Measurements from ENCODE around the gene SLC16A13. TPM values are rescaled to one million over a fixed set of nuclear protein-coding genes. Genes with fewer than 3 reads are reported as not detected.
A peak's percentile ranks its signal among the peaks of the same experiment; 100 is the strongest.

SLC16A13 gene
- total RNA-seq, 4 donors from 2014 or later: 0.22 to 1.8 (median 1.1) TPM

DNA sequence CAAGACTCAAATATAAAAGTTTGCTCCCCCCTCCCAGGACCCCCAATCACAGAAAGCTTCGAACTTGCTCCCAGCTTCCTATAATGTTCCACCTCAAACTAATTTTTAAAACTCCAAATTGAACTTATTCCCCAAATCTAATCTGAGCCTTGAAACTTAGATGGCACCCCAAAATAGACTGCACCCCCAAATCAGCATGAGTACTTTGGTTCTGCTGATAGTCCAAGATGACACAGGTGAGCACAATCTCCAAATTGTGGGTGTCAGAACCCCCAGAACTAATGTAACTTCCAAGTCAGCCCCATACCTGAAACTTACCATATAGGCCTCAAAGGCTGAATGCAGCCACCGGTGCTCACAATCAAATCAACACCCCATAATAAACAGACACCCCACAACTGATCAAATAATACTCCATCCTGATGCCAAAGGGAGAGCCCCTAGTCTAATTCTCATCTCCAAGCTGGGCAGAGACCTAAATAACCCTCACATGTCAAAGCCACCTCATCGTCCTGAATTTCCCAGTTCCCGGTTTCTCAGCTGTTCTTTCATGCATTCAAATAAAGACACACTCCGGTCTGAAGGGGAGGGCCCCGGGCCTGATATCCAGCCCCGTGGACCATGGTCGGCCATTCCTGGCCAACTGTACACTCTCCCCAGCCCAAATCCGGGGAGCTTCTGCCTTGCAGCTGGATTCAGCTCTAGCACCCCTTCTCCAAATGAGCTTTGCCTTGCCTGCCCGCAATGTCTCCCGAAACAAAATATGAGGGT lies 14.7 kb upstream of the SLC16A13 start:
- Histone ChIP-seq H3K4me3 (peak overlapping the region in 1 of 4 donors; percentile 35), H3K27me3 (peaks cover 0 to 17% of the 10 kb centered on the region in 2 donors), H3K4me1 (peaks cover 0 to 73% (median 24%) of the 10 kb centered on the region in 4 donors), H3K36me3 (peaks cover 0 to 16% (median 0%) of the 10 kb centered on the region in 3 donors), H3K9me3 (no peaks in the 10 kb centered on the region), H3K27ac (peak overlapping the region in 3 of 4 donors; percentile 44 to 98 (median 86))
- no peak for TF ChIP-seq EP300 (IDR thresholded peaks at IDR 0.05)
- WGBS, 2 donors: 60 to 66% methylated on average over 11 of the region's 11 CpGs
- no peak for DNase-seq (ENCODE audit: low spot score in 2 of 2)

DNA sequence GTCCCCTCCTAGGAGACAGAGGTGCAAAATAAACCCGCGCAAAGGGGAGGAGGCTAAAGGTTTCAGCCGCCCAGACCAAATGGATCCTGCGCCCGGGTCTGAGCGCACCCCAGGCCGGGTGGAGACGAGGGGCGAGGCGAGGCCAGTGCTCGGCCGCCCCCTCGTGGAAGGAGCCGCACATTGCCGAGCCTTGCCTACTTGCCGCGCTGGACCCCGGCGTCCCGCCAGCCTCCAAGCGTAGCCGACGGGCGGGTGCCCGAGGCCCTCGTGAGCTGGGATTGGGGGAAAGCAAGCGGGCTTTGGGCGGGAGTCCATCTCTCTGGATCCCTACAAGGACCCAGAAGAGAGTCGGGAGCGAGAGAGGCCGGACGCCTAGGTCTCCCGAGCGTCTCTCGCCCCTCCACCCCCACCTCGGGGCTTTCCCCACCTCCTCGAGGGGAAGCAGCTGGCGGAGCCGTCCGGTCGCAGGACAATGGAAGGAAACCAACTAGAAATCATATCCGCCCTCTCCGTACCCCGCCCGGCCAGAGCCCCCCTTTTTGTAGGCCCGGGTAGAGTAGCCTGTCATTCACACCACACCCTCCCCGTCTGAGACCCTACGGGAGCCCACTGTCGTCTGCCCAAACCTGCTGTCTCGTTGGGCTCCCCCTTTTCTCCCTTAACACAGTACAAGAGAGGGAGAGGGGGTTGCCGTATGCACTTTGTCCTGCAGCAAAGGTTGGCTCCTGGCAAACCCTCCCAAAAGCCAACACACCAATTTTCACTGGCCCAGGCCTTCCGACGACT lies 13.6 kb upstream of the SLC16A13 start:
- peak; percentile 66 to 68 for DNase-seq (ENCODE audit: low spot score in 2 of 2)
- Histone ChIP-seq H3K36me3 (peaks cover 0 to 6% (median 0%) of the 10 kb centered on the region in 3 donors), H3K27ac (peak overlapping the region in 3 of 4 donors; percentile 54 to 86 (median 73)), H3K27me3 (peaks cover 0 to 24% of the 10 kb centered on the region in 2 donors), H3K4me3 (peak overlapping the region in 3 of 4 donors; percentile 5 to 35 (median 19)), H3K4me1 (peaks cover 0 to 62% (median 18%) of the 10 kb centered on the region in 4 donors), H3K9me3 (no peaks in the 10 kb centered on the region)
- 2 to 5% methylated on average over 33 to 53 of the region's 53 CpGs for WGBS, 2 donors
- TF ChIP-seq POLR2A (IDR thresholded peaks at IDR 0.05) (no peak), EP300 (IDR thresholded peaks at IDR 0.05) (peak in 1 of 2 donors; percentile 53)
- TF ChIP-seq, protein P1, sequence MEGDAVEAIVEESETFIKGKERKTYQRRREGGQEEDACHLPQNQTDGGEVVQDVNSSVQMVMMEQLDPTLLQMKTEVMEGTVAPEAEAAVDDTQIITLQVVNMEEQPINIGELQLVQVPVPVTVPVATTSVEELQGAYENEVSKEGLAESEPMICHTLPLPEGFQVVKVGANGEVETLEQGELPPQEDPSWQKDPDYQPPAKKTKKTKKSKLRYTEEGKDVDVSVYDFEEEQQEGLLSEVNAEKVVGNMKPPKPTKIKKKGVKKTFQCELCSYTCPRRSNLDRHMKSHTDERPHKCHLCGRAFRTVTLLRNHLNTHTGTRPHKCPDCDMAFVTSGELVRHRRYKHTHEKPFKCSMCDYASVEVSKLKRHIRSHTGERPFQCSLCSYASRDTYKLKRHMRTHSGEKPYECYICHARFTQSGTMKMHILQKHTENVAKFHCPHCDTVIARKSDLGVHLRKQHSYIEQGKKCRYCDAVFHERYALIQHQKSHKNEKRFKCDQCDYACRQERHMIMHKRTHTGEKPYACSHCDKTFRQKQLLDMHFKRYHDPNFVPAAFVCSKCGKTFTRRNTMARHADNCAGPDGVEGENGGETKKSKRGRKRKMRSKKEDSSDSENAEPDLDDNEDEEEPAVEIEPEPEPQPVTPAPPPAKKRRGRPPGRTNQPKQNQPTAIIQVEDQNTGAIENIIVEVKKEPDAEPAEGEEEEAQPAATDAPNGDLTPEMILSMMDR (IDR thresholded peaks at IDR 0.05): peak; percentile 94 to 97 (median 96)

DNA sequence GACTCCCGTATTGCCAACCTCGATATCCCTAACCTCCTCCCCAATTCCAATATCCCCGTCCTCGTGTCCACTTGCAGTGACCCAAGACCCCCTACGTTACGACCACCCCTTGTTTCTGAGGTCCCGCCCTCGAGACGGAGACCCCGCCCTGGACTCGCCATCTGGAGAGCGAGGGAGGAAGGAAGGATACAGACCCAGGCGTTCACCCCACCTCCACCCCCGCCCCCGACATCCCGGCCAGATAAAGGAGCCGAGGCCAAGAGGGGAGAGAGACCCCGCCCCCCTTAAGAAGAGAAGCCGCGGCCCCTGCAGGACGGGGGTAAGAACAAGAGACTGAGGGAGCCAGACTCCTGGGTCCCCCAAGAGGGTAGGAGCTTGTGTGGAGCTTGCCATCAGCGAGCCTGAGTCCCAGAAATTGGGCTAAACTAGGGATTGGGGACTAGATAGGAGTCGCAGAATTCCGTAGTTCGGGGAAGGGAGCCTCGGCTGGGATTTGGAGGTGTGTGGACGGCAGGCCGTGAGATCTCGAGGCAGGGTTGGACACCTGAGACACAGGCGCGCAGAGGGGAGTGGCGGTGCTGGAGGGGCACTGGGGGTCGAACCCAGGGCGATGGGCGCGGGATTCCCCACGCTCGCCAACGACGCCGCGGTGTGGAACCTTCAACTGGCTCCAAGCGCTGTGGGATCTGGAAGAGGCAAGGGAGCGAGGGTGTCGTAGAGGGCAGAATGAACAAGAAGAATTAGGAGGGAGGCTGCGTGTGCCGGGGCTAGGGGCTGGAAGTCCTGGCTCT lies 12.8 kb upstream of the SLC16A13 start, which contains the start of gene BCL6B:
BCL6B (plus strand) TSS at position 270 of the 791 bp plus-strand sequence. CDS start 622 bp downstream, outside the sequence.
- no peak for DNase-seq (ENCODE audit: low spot score in 2 of 2)
- TF ChIP-seq, protein P1 (IDR thresholded peaks at IDR 0.05): no peak
- no peak for TF ChIP-seq POLR2A (IDR thresholded peaks at IDR 0.05)
- TF ChIP-seq EP300 (IDR thresholded peaks at IDR 0.05): no peak
- WGBS, 2 donors: 8 to 13% methylated on average over 47 of the region's 47 CpGs
- H3K9me3 ChIP-seq: no peaks in the 10 kb centered on the region
- peak within 1 kb of the TSS in 3 of 4 donors; percentile 54 to 86 (median 73) for H3K27ac ChIP-seq
- H3K36me3 ChIP-seq: no peaks in the 10 kb centered on the region
- peaks cover 0 to 30% of the 10 kb centered on the region in 2 donors for H3K27me3 ChIP-seq
- H3K4me1 ChIP-seq: peaks cover 0 to 54% (median 13%) of the 10 kb centered on the region in 4 donors
- H3K4me3 ChIP-seq: peak within 1 kb of the TSS in 3 of 4 donors; percentile 6 to 35 (median 19)

DNA sequence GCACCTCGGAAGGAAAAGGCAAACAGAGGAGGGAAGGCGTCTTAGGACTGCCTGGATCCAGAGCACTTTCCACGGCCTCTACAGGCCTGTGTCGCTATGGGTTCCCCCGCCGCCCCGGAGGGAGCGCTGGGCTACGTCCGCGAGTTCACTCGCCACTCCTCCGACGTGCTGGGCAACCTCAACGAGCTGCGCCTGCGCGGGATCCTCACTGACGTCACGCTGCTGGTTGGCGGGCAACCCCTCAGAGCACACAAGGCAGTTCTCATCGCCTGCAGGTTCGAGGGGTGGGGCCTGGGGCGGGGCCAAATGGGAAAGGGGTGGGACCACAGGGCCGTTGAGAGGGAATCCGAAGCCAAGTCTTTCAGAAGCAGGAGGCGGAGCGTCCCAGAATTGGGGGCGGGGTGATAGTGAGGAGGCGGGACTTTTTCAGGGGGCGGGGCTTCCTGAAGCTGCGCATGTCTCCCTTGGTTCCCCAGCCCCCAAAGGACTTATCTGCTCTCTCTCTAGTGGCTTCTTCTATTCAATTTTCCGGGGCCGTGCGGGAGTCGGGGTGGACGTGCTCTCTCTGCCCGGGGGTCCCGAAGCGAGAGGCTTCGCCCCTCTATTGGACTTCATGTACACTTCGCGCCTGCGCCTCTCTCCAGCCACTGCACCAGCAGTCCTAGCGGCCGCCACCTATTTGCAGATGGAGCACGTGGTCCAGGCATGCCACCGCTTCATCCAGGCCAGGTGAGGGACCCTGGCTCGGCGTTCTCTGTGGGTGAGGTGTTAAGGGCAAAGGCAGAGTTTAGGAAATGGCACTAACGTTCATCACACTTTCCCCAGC lies 12.0 kb upstream of the SLC16A13 start:
- WGBS, 2 donors: 33 to 54% methylated on average over 30 to 50 of the region's 51 CpGs
- Histone ChIP-seq H3K36me3 (no peaks in the 10 kb centered on the region), H3K27me3 (peaks cover 0 to 31% of the 10 kb centered on the region in 2 donors), H3K4me3 (peak overlapping the region in 3 of 4 donors; percentile 6 to 35 (median 8)), H3K4me1 (peaks cover 0 to 46% (median 10%) of the 10 kb centered on the region in 4 donors), H3K27ac (peak overlapping the region in 3 of 4 donors; percentile 54 to 86 (median 73)), H3K9me3 (no peaks in the 10 kb centered on the region)
- DNase-seq (ENCODE audit: low spot score in 2 of 2): peak; percentile 84 to 87
- TF ChIP-seq POLR2A (IDR thresholded peaks at IDR 0.05) (peak in 1 of 2 donors; percentile 51), EP300 (IDR thresholded peaks at IDR 0.05) (peak in 1 of 2 donors; percentile 53)
- TF ChIP-seq, protein P1 (IDR thresholded peaks at IDR 0.05): no peak

Measured in tibial nerve (tissue), 4 donors.